GM23338 (cell line): ENCODE measurements around the gene FLNB. TPM values are rescaled to one million over a fixed set of nuclear protein-coding genes. Genes with fewer than 3 reads are reported as not detected.

Experiments
- ATAC-seq: fragments of 200-7000 bp; cut with Tn5 transposase; 3 replicates; pipeline ENCODE4 v1.9.1; 2020
- DNase-seq: peaks from one replicate; pipeline ENCODE4 v3.0.0-alpha.2; 2015; ENCODE audit warnings: low spot score
- H2AFZ ChIP-seq: fragments of 200-600 bp; sonication (generic); 2 replicates; pipeline ENCODE4 v1.8.0; 2016; ENCODE audit warnings: antibody characterized with exemption, mild to moderate bottlenecking, moderate library complexity
- H3F3A ChIP-seq: fragments of 200-600 bp; sonication (generic); replicated peaks from 2 replicates; pipeline ENCODE4 v1.8.0; 2017; ENCODE audit warnings: antibody characterized with exemption, mixed run types, low read depth
- H3K27ac ChIP-seq: fragments of 200-600 bp; sonication (generic); 2 replicates; pipeline ENCODE4 v1.6.1; 2016; ENCODE audit warnings: low read depth
- H3K27me3 ChIP-seq: fragments of 200-600 bp; sonication (generic); 2 replicates; pipeline ENCODE4 v1.8.0; 2016; ENCODE audit warnings: mild to moderate bottlenecking, mixed run types, moderate library complexity; ENCODE audit not compliant: insufficient read depth
- H3K36me3 ChIP-seq: fragments of 200-600 bp; sonication (generic); 2 replicates; pipeline ENCODE4 v1.8.0; 2016; ENCODE audit warnings: mild to moderate bottlenecking; ENCODE audit not compliant: insufficient read depth
- H3K4me1 ChIP-seq: fragments of 200-600 bp; sonication (generic); 2 replicates; pipeline ENCODE4 v1.8.0; 2016; ENCODE audit warnings: mild to moderate bottlenecking, moderate library complexity; ENCODE audit not compliant: insufficient read depth
- H3K4me2 ChIP-seq: fragments of 200-600 bp; sonication (generic); 2 replicates; pipeline ENCODE4 v1.7.1; 2017; ENCODE audit warnings: mixed run types
- H3K4me3 ChIP-seq: fragments of 200-600 bp; sonication (generic); 2 replicates; pipeline ENCODE4 v1.6.1; 2016; ENCODE audit warnings: mixed run types
- H3K79me2 ChIP-seq: fragments of 200-600 bp; sonication (generic); replicated peaks from 2 replicates; pipeline ENCODE4 v1.8.0; 2017; ENCODE audit warnings: mild to moderate bottlenecking; ENCODE audit not compliant: insufficient read depth
- H3K9me2 ChIP-seq: fragments of 200-600 bp; sonication (generic); 2 replicates; pipeline ENCODE4 v1.8.0; 2017; ENCODE audit not compliant: insufficient read depth
- H4K20me1 ChIP-seq: fragments of 200-600 bp; sonication (generic); replicated peaks from 2 replicates; pipeline ENCODE4 v1.8.0; 2017; ENCODE audit warnings: mild to moderate bottlenecking; ENCODE audit not compliant: insufficient read depth
- H3K27ac Mint-ChIP-seq: 2 replicates; pipeline ENCODE4 v1.8.0; 2020; ENCODE audit warnings: inconsistent platforms, mild to moderate bottlenecking, moderate library complexity, mixed read lengths
- H3K27me3 Mint-ChIP-seq: 3 replicates; pipeline ENCODE4 v1.8.0; 2022; ENCODE audit warnings: low read depth, mild to moderate bottlenecking, moderate library complexity, mixed read lengths, inconsistent platforms; ENCODE audit not compliant: insufficient read depth, poor library complexity
- H3K36me3 Mint-ChIP-seq: 3 replicates; pipeline ENCODE4 v1.8.0; 2021; ENCODE audit warnings: low read depth, mild to moderate bottlenecking, inconsistent platforms, moderate library complexity, mixed read lengths
- H3K4me1 Mint-ChIP-seq: 3 replicates; pipeline ENCODE4 v1.8.0; 2020; ENCODE audit warnings: mild to moderate bottlenecking, inconsistent platforms, mixed read lengths
- H3K4me3 Mint-ChIP-seq: 3 replicates; pipeline ENCODE4 v1.8.0; 2021; ENCODE audit warnings: moderate library complexity, mild to moderate bottlenecking, inconsistent platforms, mixed read lengths
- H3K9me3 Mint-ChIP-seq: 3 replicates; pipeline ENCODE4 v1.8.0; 2020; ENCODE audit warnings: moderate library complexity, mild to moderate bottlenecking, inconsistent platforms, mixed read lengths
- CREB1 ChIP-seq: fragments of 250-450 bp; sonication (Bioruptor Pico); IDR thresholded peaks from 2 replicates; pipeline ENCODE4 v1.5.0; 2020; ENCODE audit warnings: low read depth, mild to moderate bottlenecking, moderate library complexity
- CTCF ChIP-seq, 2 experiments: fragments of 200-600 bp in 1 of 2; sonication (generic) in 1 of 2; conservative IDR thresholded peaks; 2 replicates each; pipeline versions ENCODE4 v1.5.1 to v1.6.1; 2016 to 2017; ENCODE audit warnings: antibody characterized with exemption in 2 of 2, low read depth in 2 of 2, mild to moderate bottlenecking in 2 of 2, moderate library complexity in 1 of 2
- ETS1 ChIP-seq: IDR thresholded peaks from 2 replicates; pipeline ENCODE4 v1.6.1; 2016; ENCODE audit warnings: antibody characterized with exemption
- EZH2 ChIP-seq: fragments of 200-600 bp; sonication (generic); IDR thresholded peaks from one replicate; pipeline ENCODE4 v1.8.0; 2017; ENCODE audit warnings: antibody characterized with exemption, mild to moderate bottlenecking, low read depth; ENCODE audit not compliant: unreplicated experiment
- EZH2phosphoT487 ChIP-seq: fragments of 200-600 bp; sonication (generic); IDR thresholded peaks from one replicate; pipeline ENCODE4 v1.8.1; 2018; ENCODE audit warnings: antibody characterized with exemption; ENCODE audit not compliant: unreplicated experiment
- JUNB ChIP-seq: IDR thresholded peaks from one replicate; pipeline ENCODE4 v1.6.1; 2016; ENCODE audit warnings: antibody characterized with exemption; ENCODE audit not compliant: unreplicated experiment
- POLR2AphosphoS5 ChIP-seq: IDR thresholded peaks from 2 replicates; pipeline ENCODE4 v1.6.1; 2016; ENCODE audit warnings: antibody characterized with exemption, low read depth
- STAT1 ChIP-seq: IDR thresholded peaks from one replicate; pipeline ENCODE4 v1.6.1; 2016; ENCODE audit warnings: antibody characterized with exemption; ENCODE audit not compliant: unreplicated experiment
- ZNF114 ChIP-seq: fragments of 250-450 bp; sonication (Bioruptor Pico); IDR thresholded peaks from 2 replicates; pipeline ENCODE4 v1.5.0; 2020; ENCODE audit warnings: mild to moderate bottlenecking, moderate library complexity
- ZNF462 ChIP-seq: fragments of 250-450 bp; sonication (Bioruptor Pico); IDR thresholded peaks from 2 replicates; pipeline ENCODE4 v1.5.0; 2020; ENCODE audit warnings: mild to moderate bottlenecking, moderate library complexity
- polyA plus RNA-seq: library from polyadenylated mRNA; unstranded; fragments of >200 nt; fragmentation: Nextera tagmentation; extraction: Ambion mirVana; gene quantifications from 2 replicates; pipeline ENCODE4 v1.2.1, GENCODE V29; 2016
- total RNA-seq: library from RNA; depleted of rRNA; stranded (reverse); fragments of >200 nt; shearing (Covaris generic); gene quantifications from 2 replicates; pipeline ENCODE4 v1.2.3, GENCODE V29; 2014

FLNB gene
- total and polyA plus RNA-seq, 2 experiments from 2014 or later: 39.7 to 179 TPM

GRCh38 chr3:58068122-58068809 is 60.0 kb downstream of the FLNB start (continued):
- TF ChIP-seq ZNF462 (CRISPR knock-in tag): no peak
- no peak for TF ChIP-seq EZH2phosphoT487

- Mint-ChIP-seq H3K27me3 (peaks cover 2% of the 10 kb centered on the region), H3K4me1 (peaks cover 14% of the 10 kb centered on the region; the same call in 2 of the 3 replicates), H3K36me3 (no peaks in the 10 kb centered on the region), H3K9me3 (no peaks in the 10 kb centered on the region), H3K4me3 (no peak overlapping the region), H3K27ac (0 out of 2 replicates have a peak overlapping the region, but pooled peaks have one; percentile 34)
- peaks cover 19% of the 10 kb centered on the region for H4K20me1 ChIP-seq
- no peaks in the 10 kb centered on the region for H3K27me3 ChIP-seq
- H3K36me3 ChIP-seq: no peaks in the 10 kb centered on the region; the same call in 1 of the 2 replicates
- no peak overlapping the region for H3K4me3 ChIP-seq
- H3K79me2 ChIP-seq: peaks cover 98% of the 10 kb centered on the region
- H2AFZ ChIP-seq: no peak overlapping the region
- ATAC-seq (no peak), DNase-seq (no peak)
- no peak overlapping the region; the same call in 1 of the 2 replicates for H3K27ac ChIP-seq
- no peaks in the 10 kb centered on the region for H3F3A ChIP-seq
- no peaks in the 10 kb centered on the region for H3K9me2 ChIP-seq
- H3K4me2 ChIP-seq: no peak overlapping the region
- H3K4me1 ChIP-seq: 0 out of 2 replicates have a peak, but pooled peaks cover 8% of the 10 kb centered on the region
- TF ChIP-seq ZNF114 (CRISPR knock-in tag) (no peak), EZH2 (no peak), EZH2phosphoT487 (no peak), ETS1 (no peak), CTCF (conservative IDR thresholded peaks at IDR 0.05; ENCODE audit: low read depth in 2 of 2) (no peak), STAT1 (no peak), CREB1 (CRISPR knock-in tag) (no peak), POLR2AphosphoS5 (no peak), JUNB (no peak)
Observed at GRCh38 chr3:58071480-58071971, 63.3 kb downstream of the FLNB start.
